ENCODE results near the gene APP. TPM values are rescaled to one million over a fixed set of nuclear protein-coding genes. Genes with fewer than 3 reads are reported as not detected.

APP gene
- total RNA-seq, 3 donors from 2014 or later (not counting 1 experiment from before 2014, with no cell fraction given), result 5.1 to 10.6 (median 7.8) TPM

DNA sequence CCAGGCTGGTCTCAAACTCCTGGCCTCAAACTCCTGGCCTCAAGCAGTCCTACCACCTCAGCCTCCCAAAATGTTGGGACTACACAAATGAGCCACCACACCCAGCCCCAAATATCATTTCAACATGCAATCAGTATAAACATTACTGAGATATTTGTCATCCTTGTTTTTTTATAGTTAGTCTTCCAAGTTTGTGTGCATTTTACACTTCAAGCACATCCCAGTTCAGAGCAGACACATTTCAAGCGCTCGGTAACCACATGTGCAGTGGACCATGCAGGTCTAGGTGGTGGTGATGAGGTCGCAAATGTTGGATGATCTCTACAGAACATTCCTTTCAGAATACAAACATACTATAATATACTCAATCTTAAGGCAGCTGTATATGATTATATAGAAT lies 23.8 kb upstream of the APP start:
- Mint-ChIP-seq H3K4me1 (no peaks in the 10 kb centered on the region), H3K36me3 (no peaks in the 10 kb centered on the region), H3K27me3 (ENCODE audit: low read depth in 2 of 2) (no peaks in the 10 kb centered on the region), H3K9me3 (peaks cover 0 to 6% of the 10 kb centered on the region in 2 donors), H3K27ac (no peak overlapping the region), H3K4me3 (no peak overlapping the region)
- H3K9me3 ChIP-seq (ENCODE audit: control insufficient read depth, insufficient read depth, low read length), result no peaks in the 10 kb centered on the region
- WGBS (ENCODE audit: insufficient coverage), result no CpG with 5 or more reads among the region's 3 CpGs
- H3K4me1 ChIP-seq (ENCODE audit: control insufficient read depth, insufficient read depth, low read length), result no peaks in the 10 kb centered on the region
- no peak for DNase-seq
- no peak overlapping the region for H3K4me3 ChIP-seq (ENCODE audit: low read length)
- intact Hi-C loops (cut with micrococcal nuclease), result no loop called here
- H3K27ac ChIP-seq (ENCODE audit: low read length), result no peak overlapping the region
- H3K27me3 ChIP-seq (ENCODE audit: control insufficient read depth, insufficient read depth, low read length), result no peaks in the 10 kb centered on the region
- no peak for ATAC-seq
- TF ChIP-seq, protein P1, sequence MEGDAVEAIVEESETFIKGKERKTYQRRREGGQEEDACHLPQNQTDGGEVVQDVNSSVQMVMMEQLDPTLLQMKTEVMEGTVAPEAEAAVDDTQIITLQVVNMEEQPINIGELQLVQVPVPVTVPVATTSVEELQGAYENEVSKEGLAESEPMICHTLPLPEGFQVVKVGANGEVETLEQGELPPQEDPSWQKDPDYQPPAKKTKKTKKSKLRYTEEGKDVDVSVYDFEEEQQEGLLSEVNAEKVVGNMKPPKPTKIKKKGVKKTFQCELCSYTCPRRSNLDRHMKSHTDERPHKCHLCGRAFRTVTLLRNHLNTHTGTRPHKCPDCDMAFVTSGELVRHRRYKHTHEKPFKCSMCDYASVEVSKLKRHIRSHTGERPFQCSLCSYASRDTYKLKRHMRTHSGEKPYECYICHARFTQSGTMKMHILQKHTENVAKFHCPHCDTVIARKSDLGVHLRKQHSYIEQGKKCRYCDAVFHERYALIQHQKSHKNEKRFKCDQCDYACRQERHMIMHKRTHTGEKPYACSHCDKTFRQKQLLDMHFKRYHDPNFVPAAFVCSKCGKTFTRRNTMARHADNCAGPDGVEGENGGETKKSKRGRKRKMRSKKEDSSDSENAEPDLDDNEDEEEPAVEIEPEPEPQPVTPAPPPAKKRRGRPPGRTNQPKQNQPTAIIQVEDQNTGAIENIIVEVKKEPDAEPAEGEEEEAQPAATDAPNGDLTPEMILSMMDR (IDR thresholded peaks at IDR 0.05), result no peak
- no peaks in the 10 kb centered on the region for H3K36me3 ChIP-seq (ENCODE audit: control insufficient read depth, insufficient read depth, low read length)

DNA sequence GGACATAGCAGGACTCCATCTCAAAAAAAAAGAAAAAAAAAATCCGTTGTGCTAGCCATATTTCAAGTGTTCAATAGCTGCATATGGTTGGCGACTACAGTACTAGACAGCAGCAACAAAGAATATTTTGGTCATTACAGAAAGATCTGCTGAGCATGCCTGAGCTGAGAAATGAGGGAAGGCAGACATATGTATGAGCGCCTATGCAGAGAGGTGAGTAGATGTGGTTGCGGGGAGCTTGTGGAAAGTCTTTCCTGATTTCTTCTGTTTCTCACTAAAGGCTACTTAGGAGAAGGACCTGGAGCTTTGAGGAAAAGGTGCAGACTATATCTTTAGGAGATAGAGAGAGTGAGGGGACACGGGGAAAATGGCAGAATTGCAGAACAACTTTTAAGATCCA lies 21.0 kb upstream of the APP start:
- intact Hi-C loops (cut with micrococcal nuclease), result no loop called here
- no peaks in the 10 kb centered on the region for H3K36me3 ChIP-seq (ENCODE audit: control insufficient read depth, insufficient read depth, low read length)

DNA sequence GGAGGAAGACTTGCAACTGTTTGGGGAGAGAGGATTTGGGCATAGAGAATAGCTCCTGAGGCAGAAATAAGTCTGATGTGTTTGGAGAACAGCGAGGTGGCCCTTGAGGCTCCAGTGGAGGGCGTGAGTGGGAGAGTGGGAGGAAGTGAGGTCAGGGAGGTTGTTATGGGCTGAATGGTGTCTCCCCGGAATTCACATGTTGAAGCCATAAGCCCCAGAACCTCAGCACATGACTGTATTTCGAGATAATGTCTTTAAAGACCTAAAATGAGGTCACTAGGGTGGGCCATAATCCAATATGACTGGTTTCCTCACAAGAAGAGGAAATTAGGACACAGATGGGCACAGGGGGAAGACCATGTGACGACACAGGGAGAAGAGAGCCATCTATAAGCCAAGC lies 17.9 kb upstream of the APP start:
- H3K4me3 Mint-ChIP-seq, result no peak overlapping the region
- intact Hi-C loops (cut with micrococcal nuclease), result no loop called here
- peaks cover 0 to 2% of the 10 kb centered on the region in 2 donors for H3K9me3 Mint-ChIP-seq
- H3K36me3 Mint-ChIP-seq, result no peaks in the 10 kb centered on the region
- Histone ChIP-seq H3K27ac (ENCODE audit: low read length) (no peak overlapping the region), H3K4me3 (ENCODE audit: low read length) (no peak overlapping the region), H3K9me3 (ENCODE audit: control insufficient read depth, insufficient read depth, low read length) (no peaks in the 10 kb centered on the region), H3K27me3 (ENCODE audit: control insufficient read depth, insufficient read depth, low read length) (no peaks in the 10 kb centered on the region), H3K4me1 (ENCODE audit: control insufficient read depth, insufficient read depth, low read length) (no peaks in the 10 kb centered on the region), H3K36me3 (ENCODE audit: control insufficient read depth, insufficient read depth, low read length) (no peaks in the 10 kb centered on the region)
- DNase-seq, result no peak
- 82% methylated on average over 5 of the region's 5 CpGs for WGBS (ENCODE audit: insufficient coverage)
- ATAC-seq, result no peak
- no peaks in the 10 kb centered on the region for H3K27me3 Mint-ChIP-seq (ENCODE audit: low read depth in 2 of 2)
- H3K27ac Mint-ChIP-seq, result no peak overlapping the region
- TF ChIP-seq, protein P1 (IDR thresholded peaks at IDR 0.05), result no peak
- no peaks in the 10 kb centered on the region for H3K4me1 Mint-ChIP-seq

More for the DNA sequence above, 21.0 kb upstream of the APP start:
- Mint-ChIP-seq H3K4me1 (no peaks in the 10 kb centered on the region), H3K9me3 (peaks cover 0 to 6% of the 10 kb centered on the region in 2 donors), H3K4me3 (no peak overlapping the region), H3K27me3 (ENCODE audit: low read depth in 2 of 2) (no peaks in the 10 kb centered on the region), H3K36me3 (no peaks in the 10 kb centered on the region), H3K27ac (no peak overlapping the region)
- H3K27me3 ChIP-seq (ENCODE audit: control insufficient read depth, insufficient read depth, low read length), result no peaks in the 10 kb centered on the region
- WGBS (ENCODE audit: insufficient coverage), result 89% methylated on average over 5 of the region's 5 CpGs
- H3K9me3 ChIP-seq (ENCODE audit: control insufficient read depth, insufficient read depth, low read length), result no peaks in the 10 kb centered on the region
- no peak overlapping the region for H3K4me3 ChIP-seq (ENCODE audit: low read length)
- no peak overlapping the region for H3K27ac ChIP-seq (ENCODE audit: low read length)
- DNase-seq, result no peak
- no peak for ATAC-seq
- H3K4me1 ChIP-seq (ENCODE audit: control insufficient read depth, insufficient read depth, low read length), result no peaks in the 10 kb centered on the region
- TF ChIP-seq, protein P1 (IDR thresholded peaks at IDR 0.05), result no peak

DNA sequence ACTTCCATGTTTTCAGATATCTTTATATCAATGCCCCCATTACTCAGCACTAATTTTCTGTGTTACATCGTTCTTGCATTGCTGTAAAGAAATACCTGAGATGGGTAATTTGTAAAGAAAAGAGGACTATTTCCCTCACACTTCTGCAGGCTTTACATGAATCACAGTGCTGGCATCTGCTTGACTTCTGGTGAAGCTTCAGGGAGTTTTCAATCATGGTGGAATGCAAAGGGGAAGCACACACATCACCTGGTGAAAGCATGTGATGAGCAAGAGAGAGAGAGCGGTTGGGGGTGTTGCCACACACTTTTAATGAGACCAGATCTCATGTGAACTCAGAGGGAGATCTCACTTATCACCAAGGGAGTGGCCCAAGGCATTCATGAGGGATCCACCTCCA lies 14.9 kb upstream of the APP start:
- H3K9me3 Mint-ChIP-seq, result no peaks in the 10 kb centered on the region
- Histone ChIP-seq H3K36me3 (ENCODE audit: control insufficient read depth, insufficient read depth, low read length) (no peaks in the 10 kb centered on the region), H3K27ac (ENCODE audit: low read length) (no peak overlapping the region), H3K4me1 (ENCODE audit: control insufficient read depth, insufficient read depth, low read length) (no peaks in the 10 kb centered on the region), H3K27me3 (ENCODE audit: control insufficient read depth, insufficient read depth, low read length) (no peaks in the 10 kb centered on the region), H3K4me3 (ENCODE audit: low read length) (no peak overlapping the region), H3K9me3 (ENCODE audit: control insufficient read depth, insufficient read depth, low read length) (no peaks in the 10 kb centered on the region)
- no peak overlapping the region for H3K27ac Mint-ChIP-seq
- intact Hi-C loops (cut with micrococcal nuclease), result no loop called here
- no peak overlapping the region for H3K4me3 Mint-ChIP-seq
- DNase-seq (no peak), ATAC-seq (no peak)
- 74% methylated on average over 1 of the region's 2 CpGs for WGBS (ENCODE audit: insufficient coverage)
- no peaks in the 10 kb centered on the region for H3K4me1 Mint-ChIP-seq
- H3K27me3 Mint-ChIP-seq (ENCODE audit: low read depth in 2 of 2), result no peaks in the 10 kb centered on the region
- TF ChIP-seq, protein P1 (IDR thresholded peaks at IDR 0.05), result no peak
- no peaks in the 10 kb centered on the region for H3K36me3 Mint-ChIP-seq
